ENCODE results near the gene F10.
A peak's percentile ranks its signal among the peaks of the same experiment; 100 is the strongest.

Gene F10

DNA sequence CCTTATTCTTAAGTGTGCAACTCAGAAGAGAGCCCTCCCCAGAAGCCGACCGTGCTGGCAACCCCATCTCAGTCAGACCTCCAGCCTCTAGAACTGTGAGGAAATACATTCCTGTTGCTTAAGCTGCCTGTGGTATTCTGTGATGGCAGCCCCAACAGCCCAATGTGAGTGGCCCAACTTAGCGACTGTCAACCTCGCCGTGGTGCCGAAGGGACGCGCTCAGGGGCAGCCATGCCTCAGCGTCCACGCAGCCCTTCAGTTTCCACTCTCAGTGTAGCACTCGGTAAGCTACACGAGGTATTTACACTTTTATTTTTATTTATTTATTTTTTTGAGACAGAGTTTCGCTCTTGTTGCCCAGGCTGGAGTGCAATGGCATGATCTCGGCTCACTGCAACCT lies 54.2 kb downstream of the F10 start:
- no peak for DNase-seq

DNA sequence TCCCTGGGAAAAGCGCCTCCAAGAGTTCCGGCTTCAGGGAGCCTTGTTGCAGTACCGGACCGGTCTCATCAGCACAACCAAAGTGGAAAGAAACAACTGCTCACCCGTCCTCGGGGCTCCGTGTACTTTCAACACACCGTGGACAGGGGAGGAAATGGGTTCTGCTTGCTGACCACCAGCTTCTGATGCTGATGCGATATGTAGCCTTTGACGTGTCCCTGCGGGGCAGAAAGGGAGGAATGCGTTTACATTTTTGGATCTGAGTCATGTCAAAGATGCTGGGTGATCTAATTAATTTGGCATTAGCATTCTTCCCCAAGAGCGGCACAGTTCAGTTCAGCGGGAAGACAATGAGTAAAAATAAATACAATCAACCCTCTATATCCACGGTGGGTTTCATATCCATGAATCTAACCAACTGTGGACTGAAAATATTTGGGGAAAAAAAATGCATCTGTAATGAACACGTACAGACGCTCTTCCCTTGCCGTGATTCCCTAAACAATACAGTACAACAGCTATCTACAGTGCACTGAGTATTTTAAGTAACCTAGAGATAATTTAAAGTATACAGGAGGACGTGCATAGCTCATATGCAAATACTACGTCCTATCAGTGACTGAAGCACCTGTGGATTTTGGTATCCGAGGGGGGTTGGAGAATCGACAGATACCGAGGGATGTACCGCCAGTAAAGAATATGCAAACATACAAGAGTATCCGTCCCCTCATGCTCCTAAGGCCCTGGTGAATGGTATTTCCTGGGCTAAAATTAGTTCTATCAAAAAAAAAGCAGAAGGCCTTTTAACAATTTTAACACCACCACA lies 55.7 kb downstream of the F10 start:
- DNase-seq: no peak

- DNase-seq: no peak
These were observed 56.2 kb downstream of the F10 start for GRCh38 chr13:113178896-113179167.

DNA sequence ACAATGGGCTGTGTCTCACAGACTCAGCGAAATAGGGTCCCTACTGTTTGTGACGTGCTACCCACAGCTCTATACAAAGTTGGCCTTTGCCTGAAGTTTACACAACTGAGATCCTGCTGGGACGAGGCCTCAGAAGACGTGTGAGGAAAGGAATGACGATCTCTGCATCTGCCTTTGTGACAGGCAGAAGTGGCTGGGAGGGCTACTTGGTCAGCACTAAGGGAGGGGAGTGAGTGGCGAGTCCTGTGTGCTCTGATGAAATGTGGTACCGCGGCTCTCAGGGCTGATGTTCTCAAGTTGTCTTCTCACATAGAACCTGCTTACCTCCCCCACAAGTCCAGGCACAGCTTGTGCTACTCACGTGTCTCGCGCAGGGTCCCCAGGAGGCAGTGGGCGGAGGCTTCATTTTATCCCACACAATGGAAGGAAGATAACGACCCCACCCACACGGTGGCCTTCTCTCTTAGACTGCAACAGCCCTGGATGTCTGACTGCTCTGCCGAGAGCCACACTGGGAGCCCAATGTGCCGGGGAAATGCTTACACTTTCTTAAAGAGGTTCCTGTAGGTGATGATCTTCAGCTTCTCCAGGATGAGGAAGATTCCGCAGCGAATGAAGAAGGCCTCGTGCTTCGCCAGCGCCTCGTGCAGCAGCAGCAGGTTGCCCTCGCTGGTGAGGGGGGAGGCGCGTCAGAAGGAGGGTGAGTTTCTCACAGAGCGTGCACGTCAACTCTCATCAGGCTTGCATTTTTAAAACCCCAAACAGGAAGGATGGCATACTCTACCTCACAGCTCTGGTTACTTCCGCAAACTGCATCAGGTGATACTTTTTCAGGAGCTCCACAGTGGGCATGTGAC lies 57.0 kb downstream of the F10 start:
- DNase-seq: no peak

DNA sequence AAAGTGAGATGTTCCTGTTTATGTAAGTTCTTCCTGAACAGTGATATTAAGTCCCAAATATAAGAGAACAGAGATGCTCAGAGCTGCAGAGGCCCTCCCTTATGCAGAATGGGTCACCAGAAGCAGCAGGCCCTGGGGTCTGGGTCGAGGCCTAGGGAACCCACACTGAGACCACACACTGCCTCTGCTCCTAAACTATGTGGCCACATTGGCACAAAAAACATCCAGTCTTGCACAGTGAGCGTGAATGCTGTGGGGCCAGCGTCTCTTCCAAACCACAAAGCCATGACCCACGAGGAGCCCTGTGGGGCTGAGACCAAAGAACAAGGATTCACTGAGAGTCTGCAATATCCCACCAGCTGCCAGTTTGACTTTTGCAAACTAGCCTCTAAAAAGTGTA lies 59.4 kb downstream of the F10 start:
- no peak for DNase-seq

GRCh38 chr13:113183450-113184129 lies 61.0 kb downstream of the F10 start:
- DNase-seq: no peak

GRCh38 chr13:113184568-113185440 lies 62.2 kb downstream of the F10 start:
- no peak for DNase-seq

DNA sequence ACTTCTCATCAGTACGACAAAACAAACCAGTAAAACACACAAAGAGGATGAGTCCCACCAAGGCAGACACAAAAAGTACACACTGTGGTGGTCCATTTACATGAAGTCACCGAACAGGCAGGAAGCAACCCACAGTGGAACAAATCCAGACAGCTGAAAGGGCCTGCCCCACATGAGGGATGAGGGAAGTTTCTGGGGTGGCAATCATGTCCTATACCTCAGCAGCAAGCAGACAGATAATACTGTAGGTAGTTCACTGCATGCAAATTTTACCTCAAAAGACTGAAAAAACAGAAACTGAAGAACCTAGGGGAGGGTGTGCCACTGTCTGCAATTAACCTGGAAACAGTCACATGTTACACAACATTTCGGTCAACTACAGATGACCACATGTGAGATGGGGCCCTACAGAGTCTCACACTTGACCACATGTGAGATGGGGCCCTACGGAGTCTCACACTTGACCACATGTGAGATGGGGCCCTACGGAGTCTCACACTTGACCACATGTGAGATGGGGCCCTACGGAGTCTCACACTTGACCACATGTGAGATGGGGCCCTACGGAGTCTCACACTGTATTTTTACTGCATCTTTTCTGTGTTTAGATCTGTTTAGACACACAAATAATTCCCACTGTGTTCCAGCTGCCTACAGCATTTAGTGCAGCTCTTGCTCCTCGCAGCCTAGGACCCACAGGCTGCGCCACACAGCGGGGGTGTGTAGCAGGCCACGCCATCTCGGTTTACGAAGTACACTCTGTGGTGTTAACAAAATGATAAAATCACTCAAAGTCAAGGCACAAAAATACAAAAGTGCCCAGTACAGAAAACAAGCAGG lies 63.7 kb downstream of the F10 start:
- peak in 1 of 2 donors; percentile 25 for DNase-seq

- DNase-seq: peak; percentile 62 to 66
These were observed 64.7 kb downstream of the F10 start for GRCh38 chr13:113187263-113187669.

DNA sequence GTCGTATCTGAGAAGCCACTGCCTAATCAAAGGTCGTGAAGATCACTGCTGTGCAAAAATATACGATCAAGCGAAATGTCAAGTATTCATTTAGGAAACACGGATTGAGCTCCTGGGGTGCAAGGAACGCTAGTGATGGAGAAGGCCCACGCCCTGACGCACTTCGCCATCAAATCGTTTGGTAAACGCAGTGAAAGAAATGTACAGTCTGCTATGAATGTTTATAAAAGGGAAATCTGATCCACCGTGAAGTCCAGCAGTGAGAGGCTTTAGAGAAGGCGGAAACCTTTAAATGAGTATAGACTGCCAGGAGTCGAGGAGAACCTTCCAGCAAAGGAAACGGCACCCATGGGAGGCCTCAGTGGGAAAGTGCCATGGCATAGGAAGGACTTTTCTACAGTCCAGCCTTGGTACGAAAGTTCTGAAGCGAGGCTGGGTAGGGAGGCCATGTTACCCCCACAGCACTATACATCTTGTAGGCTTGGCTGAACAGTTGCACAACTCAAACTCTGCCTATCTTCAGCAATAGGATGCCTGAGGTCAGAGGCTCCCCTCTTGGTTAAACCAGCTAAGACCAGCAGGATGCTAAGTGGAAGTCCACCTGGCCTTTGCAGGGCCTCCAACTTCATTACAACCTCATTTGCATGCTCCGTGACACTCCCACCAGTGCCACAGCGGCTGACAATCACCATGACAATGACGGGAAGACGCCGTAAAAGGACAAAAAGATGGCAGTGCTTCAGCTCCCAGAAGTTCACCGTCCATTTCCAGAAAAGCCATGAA lies 65.5 kb downstream of the F10 start:
- no peak for DNase-seq

DNA sequence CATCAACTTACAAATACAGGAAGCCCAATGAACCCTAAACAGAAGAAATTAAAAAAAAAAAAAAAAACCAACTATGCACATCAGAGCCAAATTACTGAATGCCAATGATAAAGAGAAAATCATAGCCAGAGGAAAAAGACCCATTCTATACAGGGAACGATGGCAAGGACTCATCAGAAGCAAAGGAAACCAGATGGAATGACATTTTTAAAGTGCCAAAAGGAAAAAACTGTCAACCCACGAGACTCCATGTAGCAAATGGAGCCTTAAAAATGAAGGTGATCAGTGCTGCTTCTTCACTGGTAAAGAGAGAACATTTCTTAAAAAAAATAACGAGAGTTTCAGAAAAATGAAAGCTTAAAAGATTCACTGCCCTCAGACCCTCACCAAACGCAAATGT lies 67.6 kb downstream of the F10 start:
- no peak for DNase-seq

DNA sequence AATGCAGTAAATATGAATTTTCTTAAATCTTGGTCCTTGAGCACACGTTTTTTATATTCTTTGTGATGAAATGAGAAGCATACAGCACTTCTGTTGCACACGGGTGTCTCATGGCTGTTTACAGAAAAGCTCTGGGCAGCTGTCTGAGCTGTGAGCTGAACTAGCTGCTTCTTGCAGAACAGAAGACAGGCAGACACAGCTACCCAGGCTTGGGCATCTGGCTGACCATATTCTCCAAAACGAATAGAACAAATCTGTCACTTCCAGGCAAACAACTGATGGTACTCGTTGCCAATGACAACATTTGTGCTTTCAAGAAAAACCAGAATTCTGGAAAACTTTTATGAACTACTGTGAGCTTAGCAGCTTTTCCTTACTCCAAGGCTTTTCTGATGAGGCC lies 69.7 kb downstream of the F10 start:
- DNase-seq: no peak

GRCh38 chr13:113192902-113193301 lies 70.3 kb downstream of the F10 start:
- DNase-seq: no peak

- DNase-seq: no peak
These were observed 72.8 kb downstream of the F10 start for GRCh38 chr13:113195360-113195759.

DNA sequence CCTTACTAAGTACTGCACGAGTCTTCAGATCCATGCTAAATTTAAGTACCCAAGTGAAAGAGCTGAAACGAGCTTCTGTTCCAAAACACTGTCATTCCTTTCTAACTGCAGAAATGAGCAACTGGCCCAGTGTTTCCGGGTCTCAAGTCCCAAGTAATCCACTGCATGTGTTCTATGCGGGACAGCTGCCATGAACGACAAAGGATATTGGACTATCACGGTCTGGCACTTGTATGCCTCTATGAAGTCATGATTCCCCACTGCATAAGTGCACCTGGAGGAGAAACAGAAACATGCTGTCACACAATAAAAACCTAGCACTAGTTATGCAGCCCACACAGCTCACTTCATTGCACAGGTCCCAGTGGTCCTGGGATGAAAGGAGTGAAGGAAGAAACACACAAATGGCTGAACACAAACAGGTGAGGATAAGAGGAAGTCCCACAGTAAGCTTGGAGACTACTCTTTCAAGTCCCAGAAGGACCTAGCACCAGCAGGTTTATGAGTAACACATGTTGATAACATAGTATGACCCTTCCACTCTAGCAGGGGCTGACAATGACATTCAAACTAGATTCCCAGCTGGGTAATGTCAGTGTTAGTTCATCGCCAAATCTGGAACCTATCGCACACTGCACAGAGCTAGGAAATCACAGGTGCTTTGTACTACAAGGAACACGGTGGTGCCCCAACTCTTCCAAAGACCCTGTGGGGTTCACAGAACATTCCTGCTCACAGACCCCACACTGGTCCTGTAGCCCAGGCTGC lies 74.6 kb downstream of the F10 start:
- no peak for DNase-seq

Data from activated CD4-positive, alpha-beta T cell treated with anti-CD3 and anti-CD28 coated beads for 4 hours (primary cell).